22Rv1 (cell line): ENCODE data around the gene PDE6A.

ENCODE experiments used
- CTCF ChIP-seq: fragments of 450-650 bp; IDR thresholded peaks from 2 replicates; pipeline ENCODE4 v1.5.1; 2017; ENCODE audit warnings: mild to moderate bottlenecking
- ZFX ChIP-seq: fragments of 450-650 bp; IDR thresholded peaks from 2 replicates; pipeline ENCODE4 v1.6.1; 2017; ENCODE audit warnings: antibody characterized with exemption, borderline replicate concordance

DNA sequence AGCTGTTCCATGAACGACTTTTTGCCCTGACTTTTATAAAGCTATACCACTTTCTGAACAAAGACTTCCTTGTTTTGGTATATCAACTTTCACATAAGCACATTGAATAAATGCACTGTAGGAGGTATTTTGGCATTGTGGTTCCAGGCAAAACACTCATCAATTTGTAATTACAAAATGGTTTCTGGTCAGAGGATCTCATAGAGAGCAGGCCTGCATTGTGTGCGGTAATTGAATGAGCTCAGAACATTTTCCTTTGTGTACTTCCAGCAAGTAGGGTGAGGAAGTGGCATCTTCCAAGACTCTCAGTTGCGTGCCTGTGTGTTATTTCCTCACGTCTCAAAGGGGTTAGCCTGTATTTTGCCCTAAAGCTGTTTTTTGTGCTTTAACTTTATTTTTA is 89.2 kb downstream of the PDE6A start:
- TF ChIP-seq CTCF (no peak), ZFX (no peak)
